Sigmoid colon (tissue), 7 donors: Measurements from ENCODE around the gene KATNAL2. TPM values are rescaled to one million over a fixed set of nuclear protein-coding genes. Genes with fewer than 3 reads are reported as not detected.

Experiments
- DNase-seq: peaks from one replicate; pipeline ENCODE4 v3.0.0-alpha.2; 2019
- H3K27ac ChIP-seq, 4 donors: fragments of 200-600 bp; sonication (generic); one replicate each; pipeline ENCODE4 v1.5.1; 2016 to 2019; ENCODE audit warnings: mild to moderate bottlenecking in 1 of 4
- H3K27me3 ChIP-seq, 3 donors: fragments of 200-600 bp; sonication (generic); one replicate each; pipeline ENCODE4 v1.5.1; 2019; ENCODE audit warnings: mild to moderate bottlenecking in 1 of 3
- H3K36me3 ChIP-seq, 4 donors: fragments of 200-600 bp; sonication (generic); one replicate each; pipeline ENCODE4 v1.5.1; 2016 to 2019
- H3K4me1 ChIP-seq, 4 donors: fragments of 200-600 bp; sonication (generic); one replicate each; pipeline ENCODE4 v1.5.1; 2017 to 2019
- H3K4me3 ChIP-seq, 4 donors: fragments of 200-600 bp; sonication (generic); one replicate each; pipeline ENCODE4 v1.5.1; 2017 to 2019; ENCODE audit warnings: mild to moderate bottlenecking in 2 of 4, moderate library complexity in 1 of 4
- H3K9me3 ChIP-seq, 4 donors: fragments of 200-600 bp in 3 of 4; sonication (generic) in 3 of 4; one replicate each; pipeline versions ENCODE4 v1.5.1 to v1.6.1; 2013 to 2019
- EP300 ChIP-seq, 4 donors: sonication (generic); formaldehyde crosslinking; IDR thresholded peaks; one replicate each; pipeline ENCODE4 v1.6.1; 2017; ENCODE audit warnings: antibody characterized with exemption in 4 of 4
- POLR2A ChIP-seq, 2 donors: fragments of 450-650 bp; IDR thresholded peaks; one replicate each; pipeline ENCODE4 v1.6.1; 2016; ENCODE audit warnings: antibody characterized with exemption in 2 of 2, mild to moderate bottlenecking in 2 of 2, moderate library complexity in 2 of 2
- POLR2AphosphoS5 ChIP-seq, 4 donors: sonication (generic); formaldehyde crosslinking; IDR thresholded peaks; one replicate each; pipeline ENCODE4 v1.6.1; 2017; ENCODE audit warnings: antibody characterized with exemption in 4 of 4
- WGBS, 2 donors: extraction: QIAGEN DNeasy Blood & Tissue Kit; methylation state at CpG; one replicate each; pipeline ENCODE4 v1.1.7; 2013; 5-methylcytosine and 5-hydroxymethylcytosine counted together
- intact Hi-C: fragments of 100-400 bp; cut with DNase I; formaldehyde crosslinking; loops from one replicate; pipeline ENCODE4 v1.15.1; 2023
- polyA plus RNA-seq, 3 donors: library from polyadenylated mRNA; stranded (reverse); fragments of 200-250 nt; gene quantifications; one replicate each; pipeline ENCODE4 v1.2.3, GENCODE V29; 2013
- total RNA-seq, 4 donors: library from RNA; depleted of rRNA; stranded (reverse); fragments of >200 nt; gene quantifications; one replicate each; pipeline ENCODE4 v1.1.0, GENCODE V29; 2016
- TF ChIP-seq, protein P1 (sequence below), 4 experiments: fragments of 450-650 bp in 3 of 4; fragments of 200-600 bp in 1 of 4; IDR thresholded peaks; one replicate each; pipeline ENCODE4 v1.5.1; 2016 to 2019; ENCODE audit warnings: antibody characterized with exemption in 4 of 4, mild to moderate bottlenecking in 3 of 4, moderate library complexity in 2 of 4
- donor health status: healthy with polysubstance abuse.
- donor health status: Bipolar disorder and iron deficiency.
- donor health status: healthy.

KATNAL2 gene
- total and polyA plus RNA-seq, 7 donors, result 0.60 to 18.8 (median 2.5) TPM

DNA sequence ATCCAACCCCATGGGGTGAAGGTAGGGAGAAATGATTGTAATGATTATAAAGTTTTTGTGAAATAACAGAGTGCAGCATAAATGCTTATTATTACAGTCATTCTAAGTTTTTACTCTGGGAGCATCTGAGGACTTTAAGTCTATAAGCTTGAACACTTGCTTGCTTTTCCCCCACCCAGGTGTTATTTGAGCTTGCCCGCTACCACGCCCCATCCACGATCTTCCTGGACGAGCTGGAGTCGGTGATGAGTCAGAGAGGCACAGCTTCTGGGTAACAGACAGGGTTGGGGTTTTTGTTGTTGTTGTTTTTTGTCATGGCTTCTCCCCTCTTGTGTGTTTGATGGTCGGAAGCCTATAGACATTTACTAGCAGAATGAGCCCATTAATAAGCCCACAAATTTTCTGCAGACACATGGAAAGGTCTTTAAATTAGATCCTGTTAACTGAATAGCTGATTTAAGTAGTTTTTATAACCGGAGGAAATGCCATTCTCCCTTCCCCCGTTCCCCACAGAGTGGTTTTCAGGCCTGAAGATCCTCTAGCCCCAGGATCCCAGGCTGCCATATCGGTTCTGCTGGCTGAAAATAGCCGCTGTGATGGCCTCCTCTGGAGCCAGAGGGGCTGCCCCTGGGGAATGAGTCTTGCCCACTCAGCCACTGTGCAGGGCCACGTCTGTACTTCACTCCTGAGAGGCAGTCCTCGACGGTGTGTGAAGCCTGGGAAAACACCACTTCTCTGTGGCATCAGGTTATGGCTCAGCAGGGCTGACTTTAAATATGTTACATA is 157.9 kb downstream of the KATNAL2 start:
- no peaks in the 10 kb centered on the region for H3K9me3 ChIP-seq
- no peak for DNase-seq
- H3K4me3 ChIP-seq, result no peak overlapping the region
- no peak overlapping the region for H3K27ac ChIP-seq
- no peaks in the 10 kb centered on the region for H3K27me3 ChIP-seq
- H3K4me1 ChIP-seq, result no peaks in the 10 kb centered on the region
- intact Hi-C loops, result no loop called here
- 33 to 60% methylated on average over 13 of the region's 13 CpGs for WGBS, 2 donors
- H3K36me3 ChIP-seq, result no peaks in the 10 kb centered on the region
- TF ChIP-seq POLR2AphosphoS5 (IDR thresholded peaks at IDR 0.05), result no peak
- TF ChIP-seq, protein P1, sequence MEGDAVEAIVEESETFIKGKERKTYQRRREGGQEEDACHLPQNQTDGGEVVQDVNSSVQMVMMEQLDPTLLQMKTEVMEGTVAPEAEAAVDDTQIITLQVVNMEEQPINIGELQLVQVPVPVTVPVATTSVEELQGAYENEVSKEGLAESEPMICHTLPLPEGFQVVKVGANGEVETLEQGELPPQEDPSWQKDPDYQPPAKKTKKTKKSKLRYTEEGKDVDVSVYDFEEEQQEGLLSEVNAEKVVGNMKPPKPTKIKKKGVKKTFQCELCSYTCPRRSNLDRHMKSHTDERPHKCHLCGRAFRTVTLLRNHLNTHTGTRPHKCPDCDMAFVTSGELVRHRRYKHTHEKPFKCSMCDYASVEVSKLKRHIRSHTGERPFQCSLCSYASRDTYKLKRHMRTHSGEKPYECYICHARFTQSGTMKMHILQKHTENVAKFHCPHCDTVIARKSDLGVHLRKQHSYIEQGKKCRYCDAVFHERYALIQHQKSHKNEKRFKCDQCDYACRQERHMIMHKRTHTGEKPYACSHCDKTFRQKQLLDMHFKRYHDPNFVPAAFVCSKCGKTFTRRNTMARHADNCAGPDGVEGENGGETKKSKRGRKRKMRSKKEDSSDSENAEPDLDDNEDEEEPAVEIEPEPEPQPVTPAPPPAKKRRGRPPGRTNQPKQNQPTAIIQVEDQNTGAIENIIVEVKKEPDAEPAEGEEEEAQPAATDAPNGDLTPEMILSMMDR (IDR thresholded peaks at IDR 0.05), result no peak
- TF ChIP-seq EP300 (IDR thresholded peaks at IDR 0.05), result no peak
- TF ChIP-seq POLR2A (IDR thresholded peaks at IDR 0.05), result no peak

- no peaks in the 10 kb centered on the region for H3K36me3 ChIP-seq
- DNase-seq, result no peak
- H3K27me3 ChIP-seq, result no peaks in the 10 kb centered on the region
- no peak overlapping the region for H3K4me3 ChIP-seq
- WGBS, 2 donors, result 90 to 93% methylated on average over 7 of the region's 7 CpGs
- intact Hi-C loops, result no loop called here
- H3K27ac ChIP-seq, result no peak overlapping the region
- no peaks in the 10 kb centered on the region for H3K4me1 ChIP-seq
- TF ChIP-seq, protein P1 (IDR thresholded peaks at IDR 0.05), result no peak
- H3K9me3 ChIP-seq, result no peaks in the 10 kb centered on the region
Observed at GRCh38 chr18:47077111-47077510, 159.7 kb downstream of the KATNAL2 start.

GRCh38 chr18:47080872-47081271 is 163.5 kb downstream of the KATNAL2 start:
- Histone ChIP-seq H3K27ac (no peak overlapping the region), H3K27me3 (no peaks in the 10 kb centered on the region), H3K9me3 (no peaks in the 10 kb centered on the region), H3K4me1 (no peaks in the 10 kb centered on the region), H3K36me3 (no peaks in the 10 kb centered on the region), H3K4me3 (no peak overlapping the region)
- intact Hi-C loops, result no loop called here
- TF ChIP-seq POLR2AphosphoS5 (IDR thresholded peaks at IDR 0.05) (no peak), POLR2A (IDR thresholded peaks at IDR 0.05) (no peak), EP300 (IDR thresholded peaks at IDR 0.05) (no peak)
- TF ChIP-seq, protein P1 (IDR thresholded peaks at IDR 0.05), result no peak
- WGBS, 2 donors, result 93 to 99% methylated on average over 2 of the region's 2 CpGs
- no peak for DNase-seq

GRCh38 chr18:47081578-47081977 is 164.2 kb downstream of the KATNAL2 start:
- Histone ChIP-seq H3K27me3 (no peaks in the 10 kb centered on the region), H3K4me3 (no peak overlapping the region)

More at GRCh38 chr18:47081578-47081977, 164.2 kb downstream of the KATNAL2 start:
- intact Hi-C loops, result no loop called here
- TF ChIP-seq POLR2AphosphoS5 (IDR thresholded peaks at IDR 0.05), result no peak
- TF ChIP-seq EP300 (IDR thresholded peaks at IDR 0.05), result no peak
- TF ChIP-seq, protein P1 (IDR thresholded peaks at IDR 0.05), result no peak
- TF ChIP-seq POLR2A (IDR thresholded peaks at IDR 0.05), result no peak
- no peaks in the 10 kb centered on the region for H3K4me1 ChIP-seq
- H3K36me3 ChIP-seq, result no peaks in the 10 kb centered on the region
- WGBS, 2 donors, result 85 to 95% methylated on average over 2 of the region's 2 CpGs
- no peaks in the 10 kb centered on the region for H3K9me3 ChIP-seq
- no peak for DNase-seq
- H3K27ac ChIP-seq, result no peak overlapping the region
